Thymus (tissue), 11 donors: ENCODE measurements around the gene CCDC89. TPM values are rescaled to one million over a fixed set of nuclear protein-coding genes. Genes with fewer than 3 reads are reported as not detected.

ENCODE experiments used
- DNase-seq, 9 donors: peaks; one replicate each; pipeline ENCODE4 v3.0.0-alpha.2; 2013; ENCODE audit warnings: low spot score in 9 of 9, low read depth in 6 of 9, missing footprints in 1 of 9
- H3K27ac ChIP-seq, 2 donors: one replicate each; pipeline ENCODE4 v1.5.1; 2013; ENCODE audit warnings: control low read depth in 1 of 2, low read depth in 1 of 2, low read length in 1 of 2, mild to moderate bottlenecking in 1 of 2, moderate library complexity in 1 of 2
- H3K27me3 ChIP-seq, 2 donors: one replicate each; pipeline ENCODE4 v1.5.1; 2013; ENCODE audit warnings: low read length in 1 of 2; ENCODE audit not compliant: control insufficient read depth in 2 of 2, insufficient read depth in 1 of 2
- H3K36me3 ChIP-seq, 2 donors: one replicate each; pipeline ENCODE4 v1.5.1; 2013; ENCODE audit warnings: low read length in 1 of 2, mild to moderate bottlenecking in 1 of 2, moderate library complexity in 1 of 2; ENCODE audit not compliant: control insufficient read depth in 2 of 2, insufficient read depth in 2 of 2
- H3K4me1 ChIP-seq, 2 donors: one replicate each; pipeline ENCODE4 v1.5.1; 2013; ENCODE audit warnings: low read length in 2 of 2; ENCODE audit not compliant: control insufficient read depth in 2 of 2, insufficient read depth in 2 of 2
- H3K4me3 ChIP-seq, 2 donors: one replicate each; pipeline ENCODE4 v1.5.1; 2013; ENCODE audit warnings: low read length in 2 of 2, control low read depth in 1 of 2, mild to moderate bottlenecking in 1 of 2
- H3K9me3 ChIP-seq, 2 donors: one replicate each; pipeline ENCODE4 v1.5.1; 2013; ENCODE audit warnings: low read length in 1 of 2, mild to moderate bottlenecking in 1 of 2; ENCODE audit not compliant: control insufficient read depth in 2 of 2, insufficient read depth in 1 of 2
- WGBS: extraction: QIAGEN DNeasy Blood & Tissue Kit; methylation state at CpG from one replicate; pipeline ENCODE4 v1.1.7; 2013; 5-methylcytosine and 5-hydroxymethylcytosine counted together
- polyA plus RNA-seq: library from polyadenylated mRNA; stranded (reverse); fragments of 200-250 nt; gene quantifications from one replicate; pipeline ENCODE4 v1.2.3, GENCODE V29; 2013
- total RNA-seq: library from RNA; stranded (reverse); fragments of 120-200 nt; gene quantifications from one replicate; pipeline ENCODE4 v1.2.4, GENCODE V29; 2013
- donor health status: healthy.

The CCDC89 gene
- total and polyA plus RNA-seq, 2 donors, result 0.66 to 0.78 TPM

DNA sequence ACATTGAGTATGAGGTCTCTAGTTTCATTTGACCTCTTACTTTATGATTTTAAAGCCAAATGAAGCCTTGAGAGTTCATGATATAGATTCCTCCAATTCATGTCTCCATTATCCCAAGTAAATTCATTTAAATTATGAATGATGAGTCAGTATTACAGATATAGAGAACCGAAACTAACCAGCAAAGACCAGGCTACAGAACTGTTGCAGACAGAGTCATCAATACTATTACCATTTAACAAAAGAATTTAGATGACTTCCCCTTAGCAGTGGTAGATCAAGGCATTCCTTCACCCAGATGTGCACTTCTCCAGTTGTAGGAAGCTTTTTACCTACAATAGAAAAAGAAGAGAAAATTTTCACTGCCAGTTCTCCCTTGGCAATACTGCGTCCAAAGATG is 11.8 kb upstream of the CCDC89 start:
- no peaks in the 10 kb centered on the region for H3K9me3 ChIP-seq
- no peaks in the 10 kb centered on the region for H3K4me1 ChIP-seq
- H3K36me3 ChIP-seq, result no peaks in the 10 kb centered on the region
- no peak overlapping the region for H3K4me3 ChIP-seq
- no peaks in the 10 kb centered on the region for H3K27me3 ChIP-seq
- no peak for DNase-seq
- WGBS, result 95% methylated on average over 2 of the region's 2 CpGs
- no peak overlapping the region for H3K27ac ChIP-seq

DNA sequence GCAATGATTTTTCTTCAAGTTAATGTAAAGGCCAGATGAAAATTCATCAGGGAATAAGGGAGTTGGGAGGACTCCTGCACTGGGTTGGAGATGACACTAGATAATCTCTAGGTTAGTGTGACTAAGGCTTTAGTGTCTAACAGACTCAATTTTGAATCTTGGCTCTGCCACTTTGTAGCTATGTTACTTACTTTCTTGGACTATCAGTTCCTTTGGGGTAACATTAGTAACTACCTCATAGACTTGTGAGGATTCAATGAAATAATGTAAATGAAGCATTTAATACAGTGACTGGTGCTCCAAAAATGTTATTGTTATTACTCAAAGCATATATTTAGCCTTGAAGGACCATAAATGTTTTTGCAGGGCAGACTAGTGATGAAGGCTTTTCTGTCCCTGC is 9.6 kb upstream of the CCDC89 start:
- Histone ChIP-seq H3K4me1 (no peaks in the 10 kb centered on the region), H3K36me3 (no peaks in the 10 kb centered on the region), H3K27ac (no peak overlapping the region), H3K27me3 (no peaks in the 10 kb centered on the region), H3K4me3 (no peak overlapping the region), H3K9me3 (no peaks in the 10 kb centered on the region)
- DNase-seq, result no peak

DNA sequence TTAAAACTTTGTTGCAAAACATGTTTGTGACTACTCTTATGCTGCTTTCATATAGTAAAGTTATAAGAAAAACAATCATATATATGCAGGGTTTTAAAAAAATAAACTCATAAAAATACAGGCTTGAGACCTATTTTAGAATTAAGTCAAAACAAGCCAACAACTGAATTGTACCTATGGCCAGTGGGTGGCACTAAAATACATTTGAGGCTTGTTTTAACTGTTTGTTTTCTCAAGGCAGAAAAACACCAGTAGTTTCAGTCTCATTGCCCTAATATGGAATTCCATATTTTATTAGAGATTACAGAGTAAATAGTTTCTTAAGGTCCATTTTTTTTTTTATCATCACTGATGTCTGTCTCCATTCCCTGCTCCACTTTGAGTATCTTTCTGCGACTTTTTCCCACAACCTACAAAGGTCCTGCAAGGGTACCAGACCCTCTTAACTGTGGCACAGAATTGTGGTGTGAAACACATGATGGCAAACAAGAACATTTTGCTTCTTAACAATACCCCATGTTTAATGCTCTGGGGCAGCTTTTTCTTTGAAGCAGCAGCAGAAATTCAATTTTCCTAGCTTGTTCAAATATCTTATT is 8.5 kb upstream of the CCDC89 start:
- Histone ChIP-seq H3K27me3 (no peaks in the 10 kb centered on the region), H3K36me3 (no peaks in the 10 kb centered on the region), H3K4me3 (no peak overlapping the region), H3K4me1 (no peaks in the 10 kb centered on the region), H3K9me3 (no peaks in the 10 kb centered on the region), H3K27ac (no peak overlapping the region)
- 100% methylated on average over 1 of the region's 1 CpG for WGBS
- peak in 3 of 9 donors; percentile 14 to 65 (median 32) for DNase-seq

DNA sequence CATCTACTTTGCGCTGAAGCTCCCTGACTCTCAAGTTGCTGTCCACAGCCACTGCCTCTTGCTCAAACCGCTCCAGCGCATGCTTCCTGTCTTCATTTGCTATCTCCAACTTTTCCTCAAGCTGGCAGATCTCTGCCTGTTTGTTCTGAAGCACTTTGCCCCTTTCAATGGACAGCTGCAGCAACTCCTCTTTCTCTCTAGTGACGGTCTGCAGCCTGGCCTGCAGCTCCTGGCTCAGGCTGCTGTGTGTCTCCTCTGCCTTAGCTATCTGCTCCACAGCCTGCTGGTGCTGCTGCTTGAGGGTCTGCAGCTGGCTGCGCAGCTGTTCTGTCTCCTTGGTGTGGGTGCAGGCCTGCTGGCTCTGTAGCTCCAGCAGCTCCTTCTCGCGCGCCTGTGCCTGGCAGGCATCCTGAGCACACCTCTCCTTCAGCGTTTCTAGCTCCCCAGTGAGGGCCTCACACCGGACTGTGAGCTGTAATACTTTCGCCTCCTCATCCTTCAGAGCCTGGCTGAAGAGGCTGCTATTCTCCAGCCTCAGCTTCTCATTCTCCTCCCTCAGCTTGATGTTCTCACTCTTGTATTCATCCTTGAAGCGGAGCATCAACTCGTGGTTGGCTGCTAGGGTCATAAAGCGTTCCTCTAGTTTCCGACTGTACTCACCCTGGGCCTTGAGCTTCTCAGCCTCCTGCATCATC is 723 bp downstream of the CCDC89 start:
- H3K4me1 ChIP-seq, result peaks cover 0 to 10% of the 10 kb centered on the region in 2 donors
- no peaks in the 10 kb centered on the region for H3K9me3 ChIP-seq
- H3K36me3 ChIP-seq, result no peaks in the 10 kb centered on the region
- H3K4me3 ChIP-seq, result peak overlapping the region in 1 of 2 donors; percentile 5
- H3K27me3 ChIP-seq, result peaks cover 0 to 2% of the 10 kb centered on the region in 2 donors
- H3K27ac ChIP-seq, result peak overlapping the region in 1 of 2 donors; percentile 63
- 91% methylated on average over 15 of the region's 15 CpGs for WGBS
- DNase-seq, result peak in 2 of 9 donors; percentile 21 to 41

DNA sequence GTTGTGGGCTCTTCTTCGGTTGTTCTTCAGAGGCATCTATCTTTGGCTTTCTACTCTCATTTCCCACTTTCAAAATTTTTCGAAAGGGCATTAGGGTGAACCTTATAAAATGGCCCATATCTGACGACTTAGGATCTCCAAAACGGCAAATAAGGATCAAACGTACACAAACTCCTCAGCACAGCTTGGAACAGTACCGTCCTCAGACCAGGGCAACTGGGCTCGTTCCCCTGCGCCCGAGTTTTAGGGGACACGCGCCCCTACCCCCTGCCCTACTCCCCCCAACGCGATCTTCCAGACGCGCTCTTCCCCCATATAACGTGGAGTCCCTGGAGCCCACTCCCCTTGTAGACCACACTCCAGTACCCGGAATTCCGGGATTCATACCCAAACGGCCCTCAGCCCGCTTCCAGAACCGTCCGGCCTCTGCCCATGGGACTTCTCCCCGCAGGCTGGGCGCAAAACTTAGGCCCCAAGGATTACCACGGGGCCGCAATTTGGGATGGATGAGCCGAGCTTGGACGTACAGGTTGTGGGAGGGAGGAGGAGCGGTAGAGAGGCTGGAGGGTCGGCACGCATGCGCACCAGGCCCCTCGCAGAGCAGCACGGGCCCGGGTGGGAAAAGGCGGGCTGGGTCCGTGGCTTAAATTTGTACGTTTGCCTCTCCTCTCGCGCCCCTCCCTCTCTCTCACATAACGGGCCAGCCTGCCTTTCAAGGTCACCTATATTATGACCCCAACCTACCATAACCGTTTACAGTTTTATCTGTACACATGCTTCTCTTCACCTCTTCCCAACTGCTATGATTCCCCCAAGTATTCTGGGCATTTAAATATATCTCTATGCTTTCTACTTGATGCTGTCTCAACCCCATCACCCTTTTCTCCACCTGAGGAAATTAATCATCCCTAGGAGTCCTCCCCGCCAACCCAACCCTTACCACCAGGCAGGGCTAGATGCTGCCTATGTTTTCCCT is 3.4 kb downstream of the CCDC89 start:
- no peaks in the 10 kb centered on the region for H3K36me3 ChIP-seq

DNA sequence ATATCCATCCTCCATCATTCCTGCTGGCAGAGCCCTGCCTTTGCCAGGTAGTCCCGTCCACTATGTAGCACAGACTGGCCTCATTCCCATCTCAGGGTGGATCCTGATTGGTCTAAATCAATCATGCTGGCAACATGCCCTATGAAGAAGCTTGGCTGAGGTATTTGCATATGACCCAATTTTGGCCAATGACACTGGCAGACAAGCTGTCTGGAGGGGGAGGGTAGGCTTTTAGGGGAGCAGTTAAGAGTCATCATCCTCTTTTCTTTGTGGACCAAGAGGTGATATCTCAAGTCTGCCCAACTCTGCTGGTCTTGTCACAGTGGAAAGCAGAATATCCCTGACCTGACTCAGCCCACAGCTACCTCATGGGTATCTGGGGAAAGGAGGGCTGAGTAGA is 5.1 kb downstream of the CCDC89 start:
- Histone ChIP-seq H3K4me1 (peaks cover 0 to 10% of the 10 kb centered on the region in 2 donors), H3K27me3 (peaks cover 0 to 2% of the 10 kb centered on the region in 2 donors), H3K27ac (no peak overlapping the region), H3K9me3 (no peaks in the 10 kb centered on the region), H3K4me3 (no peak overlapping the region), H3K36me3 (no peaks in the 10 kb centered on the region)
- DNase-seq, result peak in 1 of 9 donors; percentile 52
- 96% methylated on average over 1 of the region's 1 CpG for WGBS

More for the DNA sequence above, 3.4 kb downstream of the CCDC89 start:
- peak in 4 of 9 donors; percentile 53 to 75 (median 66) for DNase-seq
- Histone ChIP-seq H3K4me1 (peaks cover 0 to 10% of the 10 kb centered on the region in 2 donors), H3K4me3 (peak overlapping the region; percentile 71 to 74), H3K27me3 (peaks cover 0 to 2% of the 10 kb centered on the region in 2 donors), H3K27ac (no peak overlapping the region), H3K9me3 (no peaks in the 10 kb centered on the region)
- WGBS, result 26% methylated on average over 43 of the region's 43 CpGs

DNA sequence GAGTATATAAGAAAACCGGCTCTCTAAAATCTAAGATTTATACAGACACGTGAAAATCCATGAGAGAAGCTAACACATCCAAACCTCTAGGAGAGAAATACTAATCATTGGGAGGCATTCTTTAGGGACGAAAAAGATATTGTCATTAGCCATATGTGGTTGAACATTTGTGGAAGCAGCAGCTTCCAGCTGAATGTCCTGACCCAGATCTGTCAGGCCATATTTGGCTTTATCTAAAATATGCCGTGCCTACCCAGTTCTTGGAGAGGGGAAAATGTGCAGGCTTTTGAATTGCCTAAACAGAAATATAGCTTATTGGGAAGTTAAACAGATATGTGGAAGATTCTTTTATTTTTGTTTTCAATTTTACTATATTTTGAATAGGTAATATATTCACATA is 6.4 kb downstream of the CCDC89 start:
- WGBS, result 97% methylated on average over 4 of the region's 4 CpGs

DNA sequence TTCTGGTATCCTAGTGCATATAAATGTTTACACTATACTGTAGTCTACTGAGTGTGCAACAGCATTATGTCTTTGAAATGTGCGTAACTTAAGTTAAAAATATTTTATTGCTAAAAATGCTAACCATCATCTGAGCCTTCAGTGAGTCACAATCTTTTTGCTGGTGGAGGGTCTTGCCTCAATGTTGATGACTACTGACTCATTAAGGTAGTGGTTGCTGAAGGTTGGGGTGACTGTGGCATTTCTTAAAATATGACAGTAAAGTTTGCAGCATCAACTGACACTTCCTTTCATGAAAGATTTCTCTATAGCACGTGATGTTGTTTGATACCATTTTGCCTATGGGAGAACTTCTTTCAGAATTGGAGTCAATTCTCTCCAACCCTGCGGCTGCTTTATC is 12.6 kb downstream of the CCDC89 start:
- DNase-seq, result no peak
- Histone ChIP-seq H3K4me1 (no peaks in the 10 kb centered on the region), H3K36me3 (no peaks in the 10 kb centered on the region), H3K9me3 (peaks cover 0 to 2% of the 10 kb centered on the region in 2 donors), H3K4me3 (no peak overlapping the region), H3K27ac (no peak overlapping the region), H3K27me3 (no peaks in the 10 kb centered on the region)
- WGBS, result 96% methylated on average over 3 of the region's 3 CpGs

More for the DNA sequence above, 6.4 kb downstream of the CCDC89 start:
- DNase-seq, result no peak
- H3K27me3 ChIP-seq, result peaks cover 0 to 2% of the 10 kb centered on the region in 2 donors
- no peak overlapping the region for H3K27ac ChIP-seq
- no peaks in the 10 kb centered on the region for H3K9me3 ChIP-seq
- peaks cover 0 to 5% of the 10 kb centered on the region in 2 donors for H3K4me1 ChIP-seq
- H3K36me3 ChIP-seq, result no peaks in the 10 kb centered on the region
- H3K4me3 ChIP-seq, result no peak overlapping the region
